SK-N-SH (cell line): Measurements from ENCODE around the gene PDE11A.

ENCODE experiments used
- EZH2phosphoT487 ChIP-seq: fragments of 200-600 bp; sonication (generic); IDR thresholded peaks from 2 replicates; pipeline ENCODE4 v1.6.1; 2017; ENCODE audit warnings: low read depth, mixed run types, mild to moderate bottlenecking, antibody characterized with exemption, moderate library complexity, borderline replicate concordance
- RXRA ChIP-seq: IDR thresholded peaks from 2 replicates; pipeline ENCODE4 v1.4.0; 2012; ENCODE audit warnings: low read depth, mild to moderate bottlenecking, borderline replicate concordance

GRCh38 chr2:178059681-178060080 lies 12.9 kb downstream of the PDE11A start:
- TF ChIP-seq RXRA = no peak
- TF ChIP-seq EZH2phosphoT487 = no peak
